Neural progenitor cell (in vitro differentiated cells): ENCODE measurements around the gene KRTAP16-1. TPM values are rescaled to one million over a fixed set of nuclear protein-coding genes. Genes with fewer than 3 reads are reported as not detected.

Experiments
- DNase-seq: peaks from one replicate; pipeline ENCODE4 v3.0.0-alpha.2; 2016; ENCODE audit warnings: low spot score
- H2AFZ ChIP-seq: fragments of 200-600 bp; sonication (generic); replicated peaks from 2 replicates; pipeline ENCODE4 v1.6.1; 2016; ENCODE audit warnings: antibody characterized with exemption
- H3F3A ChIP-seq: fragments of 200-600 bp; sonication (generic); 2 replicates; pipeline ENCODE4 v1.6.1; 2016; ENCODE audit warnings: antibody characterized with exemption, low read depth
- H3K27ac ChIP-seq: fragments of 200-600 bp; sonication (generic); 2 replicates; pipeline ENCODE4 v1.5.1; 2016; ENCODE audit warnings: mild to moderate bottlenecking
- H3K27me3 ChIP-seq: fragments of 200-600 bp; sonication (generic); 2 replicates; pipeline ENCODE4 v1.6.1; 2016; ENCODE audit warnings: mild to moderate bottlenecking, moderate library complexity
- H3K36me3 ChIP-seq: fragments of 200-600 bp; sonication (generic); 2 replicates; pipeline ENCODE4 v1.5.1; 2016
- H3K4me1 ChIP-seq: fragments of 200-600 bp; sonication (generic); 2 replicates; pipeline ENCODE4 v1.6.1; 2016; ENCODE audit warnings: mixed run types
- H3K4me2 ChIP-seq: fragments of 200-600 bp; sonication (generic); 2 replicates; pipeline ENCODE4 v1.6.1; 2016
- H3K4me3 ChIP-seq: fragments of 200-600 bp; sonication (generic); 2 replicates; pipeline ENCODE4 v1.5.1; 2016
- H3K79me2 ChIP-seq: fragments of 200-600 bp; sonication (generic); 2 replicates; pipeline ENCODE4 v1.6.1; 2016; ENCODE audit warnings: low read depth
- H3K9ac ChIP-seq: fragments of 200-600 bp; sonication (generic); 2 replicates; pipeline ENCODE4 v1.6.1; 2016
- H3K9me3 ChIP-seq: fragments of 200-600 bp; sonication (generic); 2 replicates; pipeline ENCODE4 v1.5.1; 2016; ENCODE audit warnings: low read depth
- H4K20me1 ChIP-seq: fragments of 200-600 bp; sonication (generic); 2 replicates; pipeline ENCODE4 v1.6.1; 2016; ENCODE audit warnings: low read depth
- H3K27ac Mint-ChIP-seq: 3 replicates; pipeline ENCODE4 v1.8.0; 2021; ENCODE audit warnings: mixed read lengths
- H3K27me3 Mint-ChIP-seq: 2 replicates; pipeline ENCODE4 v1.8.0; 2022; ENCODE audit warnings: low read depth, mild to moderate bottlenecking, inconsistent platforms, moderate library complexity, mixed read lengths; ENCODE audit not compliant: insufficient read depth
- H3K36me3 Mint-ChIP-seq: 3 replicates; pipeline ENCODE4 v1.8.0; 2021; ENCODE audit warnings: mixed read lengths
- H3K4me1 Mint-ChIP-seq: 3 replicates; pipeline ENCODE4 v1.8.0; 2021; ENCODE audit warnings: mixed read lengths
- H3K4me3 Mint-ChIP-seq: 3 replicates; pipeline ENCODE4 v1.8.0; 2021; ENCODE audit warnings: mild to moderate bottlenecking, moderate library complexity, mixed read lengths
- H3K9me3 Mint-ChIP-seq: 3 replicates; pipeline ENCODE4 v1.8.0; 2020; ENCODE audit warnings: mixed read lengths
- EZH2 ChIP-seq: fragments of 200-600 bp; sonication (generic); IDR thresholded peaks from 2 replicates; pipeline ENCODE4 v1.6.1; 2017; ENCODE audit warnings: antibody characterized with exemption, mild to moderate bottlenecking, moderate library complexity
- EZH2phosphoT487 ChIP-seq: fragments of 200-600 bp; sonication (generic); IDR thresholded peaks from 2 replicates; pipeline ENCODE4 v1.6.1; 2017; ENCODE audit warnings: antibody characterized with exemption
- total RNA-seq: library from RNA; depleted of rRNA; stranded (reverse); fragments of >200 nt; gene quantifications from 2 replicates; pipeline ENCODE4 v1.2.3, GENCODE V29; 2015; ENCODE audit warnings: low replicate concordance
- TF ChIP-seq, protein P1 (sequence below): fragments of 200-600 bp; sonication (generic); IDR thresholded peaks from 2 replicates; pipeline ENCODE4 v1.5.1; 2017; ENCODE audit warnings: antibody characterized with exemption, mild to moderate bottlenecking

Gene KRTAP16-1
- total RNA-seq, 1 donor from 2014 or later: not detected

GRCh38 chr17:41325611-41326010 is 16.5 kb upstream of the KRTAP16-1 start:
- Mint-ChIP-seq H3K9me3 (no peaks in the 10 kb centered on the region), H3K27ac (no peak overlapping the region), H3K36me3 (no peaks in the 10 kb centered on the region), H3K4me1 (no peaks in the 10 kb centered on the region), H3K27me3 (peaks cover 3% of the 10 kb centered on the region), H3K4me3 (no peak overlapping the region)
- Histone ChIP-seq H2AFZ (no peak overlapping the region), H3K27me3 (no peaks in the 10 kb centered on the region), H3K4me2 (no peak overlapping the region), H3K9ac (no peak overlapping the region), H3K4me1 (no peaks in the 10 kb centered on the region), H3F3A (no peaks in the 10 kb centered on the region), H3K79me2 (no peaks in the 10 kb centered on the region), H3K4me3 (no peak overlapping the region), H3K27ac (no peak overlapping the region), H3K36me3 (no peaks in the 10 kb centered on the region), H3K9me3 (no peaks in the 10 kb centered on the region), H4K20me1 (no peaks in the 10 kb centered on the region)
- no peak for DNase-seq
- TF ChIP-seq, protein P1, sequence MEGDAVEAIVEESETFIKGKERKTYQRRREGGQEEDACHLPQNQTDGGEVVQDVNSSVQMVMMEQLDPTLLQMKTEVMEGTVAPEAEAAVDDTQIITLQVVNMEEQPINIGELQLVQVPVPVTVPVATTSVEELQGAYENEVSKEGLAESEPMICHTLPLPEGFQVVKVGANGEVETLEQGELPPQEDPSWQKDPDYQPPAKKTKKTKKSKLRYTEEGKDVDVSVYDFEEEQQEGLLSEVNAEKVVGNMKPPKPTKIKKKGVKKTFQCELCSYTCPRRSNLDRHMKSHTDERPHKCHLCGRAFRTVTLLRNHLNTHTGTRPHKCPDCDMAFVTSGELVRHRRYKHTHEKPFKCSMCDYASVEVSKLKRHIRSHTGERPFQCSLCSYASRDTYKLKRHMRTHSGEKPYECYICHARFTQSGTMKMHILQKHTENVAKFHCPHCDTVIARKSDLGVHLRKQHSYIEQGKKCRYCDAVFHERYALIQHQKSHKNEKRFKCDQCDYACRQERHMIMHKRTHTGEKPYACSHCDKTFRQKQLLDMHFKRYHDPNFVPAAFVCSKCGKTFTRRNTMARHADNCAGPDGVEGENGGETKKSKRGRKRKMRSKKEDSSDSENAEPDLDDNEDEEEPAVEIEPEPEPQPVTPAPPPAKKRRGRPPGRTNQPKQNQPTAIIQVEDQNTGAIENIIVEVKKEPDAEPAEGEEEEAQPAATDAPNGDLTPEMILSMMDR: no peak
- TF ChIP-seq EZH2phosphoT487 (no peak), EZH2 (no peak)

- H3K27me3 Mint-ChIP-seq: peaks cover 3% of the 10 kb centered on the region
- no peak for DNase-seq
- H3K27ac Mint-ChIP-seq: no peak overlapping the region
- Histone ChIP-seq H3K27me3 (no peaks in the 10 kb centered on the region), H4K20me1 (no peaks in the 10 kb centered on the region), H3K36me3 (no peaks in the 10 kb centered on the region), H3K27ac (no peak overlapping the region), H3K9me3 (peaks cover 2% of the 10 kb centered on the region), H2AFZ (no peak overlapping the region), H3K4me3 (no peak overlapping the region), H3K79me2 (no peaks in the 10 kb centered on the region), H3K4me1 (no peaks in the 10 kb centered on the region), H3K4me2 (no peak overlapping the region), H3F3A (no peaks in the 10 kb centered on the region), H3K9ac (no peak overlapping the region)
- peaks cover under 1% of the 10 kb centered on the region for H3K9me3 Mint-ChIP-seq
- no peak overlapping the region for H3K4me3 Mint-ChIP-seq
- no peaks in the 10 kb centered on the region for H3K36me3 Mint-ChIP-seq
- H3K4me1 Mint-ChIP-seq: no peaks in the 10 kb centered on the region
- TF ChIP-seq, protein P1: no peak
- TF ChIP-seq EZH2phosphoT487: no peak
- no peak for TF ChIP-seq EZH2
These were observed 16.0 kb upstream of the KRTAP16-1 start for GRCh38 chr17:41325126-41325525.

DNA sequence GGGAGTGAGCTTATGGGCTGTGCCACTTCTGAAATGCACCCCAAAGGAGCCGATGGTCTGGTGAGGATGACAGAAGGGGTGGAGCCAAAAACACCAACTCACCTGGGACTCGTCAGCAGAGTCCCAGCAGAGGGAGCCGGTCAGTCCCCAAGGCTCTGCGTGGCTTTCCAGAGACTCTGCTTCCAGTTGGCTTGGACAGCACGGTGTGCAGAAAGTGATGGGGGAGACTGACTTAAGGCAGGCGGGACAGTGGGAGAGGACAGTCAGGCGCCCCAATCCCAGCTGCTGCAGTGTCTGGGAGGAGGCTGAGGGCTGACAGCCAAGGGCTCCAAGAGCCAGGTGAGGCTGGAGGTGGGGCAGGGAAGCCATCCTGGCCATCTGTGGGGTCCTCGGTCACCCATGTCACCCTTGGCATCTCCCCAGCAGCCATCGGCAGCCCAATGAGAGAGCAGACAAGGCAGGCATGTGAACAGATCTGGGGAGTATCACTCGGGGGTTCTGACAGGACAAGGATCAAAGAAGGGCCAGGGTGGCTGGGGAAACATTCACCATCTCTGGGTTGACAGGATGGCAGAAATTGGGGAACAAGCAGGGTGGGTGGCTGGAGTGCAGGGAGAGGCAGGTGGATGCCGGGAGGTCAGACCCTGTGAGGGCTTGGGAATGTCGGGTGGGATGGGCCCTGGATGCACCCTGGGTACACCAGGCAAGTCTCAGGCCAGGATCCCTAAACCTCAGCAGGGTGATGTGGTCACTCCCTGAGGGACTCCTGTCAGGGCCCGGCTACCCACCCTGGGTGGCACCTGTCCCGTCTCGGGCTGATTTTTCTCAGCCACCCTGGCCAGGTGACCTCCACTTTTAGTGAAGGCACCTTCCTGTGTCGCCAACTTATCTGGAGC is 15.3 kb upstream of the KRTAP16-1 start:
- peak overlapping the region; percentile 35 for H3K4me3 Mint-ChIP-seq
- peaks cover 3% of the 10 kb centered on the region for H3K27me3 Mint-ChIP-seq
- H3K4me1 Mint-ChIP-seq: no peaks in the 10 kb centered on the region
- H3K36me3 Mint-ChIP-seq: no peaks in the 10 kb centered on the region
- Histone ChIP-seq H3K27me3 (no peaks in the 10 kb centered on the region), H3K36me3 (no peaks in the 10 kb centered on the region), H3K4me2 (no peak overlapping the region), H3K79me2 (no peaks in the 10 kb centered on the region), H2AFZ (no peak overlapping the region), H3K9ac (no peak overlapping the region), H3K4me1 (no peaks in the 10 kb centered on the region), H3F3A (no peaks in the 10 kb centered on the region), H3K27ac (no peak overlapping the region), H4K20me1 (no peaks in the 10 kb centered on the region), H3K9me3 (peaks cover 9% of the 10 kb centered on the region), H3K4me3 (no peak overlapping the region)
- peaks cover 4% of the 10 kb centered on the region for H3K9me3 Mint-ChIP-seq
- TF ChIP-seq EZH2: no peak
- TF ChIP-seq, protein P1: peak; percentile 49
- DNase-seq: peak; percentile 60
- no peak overlapping the region for H3K27ac Mint-ChIP-seq
